GM19023 (cell line): ENCODE data around the gene CAMK2B.
"Not testable (repeated sequence)": the region's sequence is repeated elsewhere in the genome, so short reads cannot be mapped to it uniquely, and the experiment has no call there.

Source experiments
- ATAC-seq: cut with Tn5 transposase; IDR thresholded peaks from one replicate; pipeline ENCODE4 v1.9.1; 2021; ENCODE audit warnings: mild to moderate bottlenecking, moderate library complexity; ENCODE audit not compliant: unreplicated experiment

CAMK2B gene

GRCh38 chr7:44219371-44220045 is 105.9 kb downstream of the CAMK2B start:
- no peak for ATAC-seq

GRCh38 chr7:44218418-44219201 is 106.8 kb downstream of the CAMK2B start:
- no peak for ATAC-seq

GRCh38 chr7:44217852-44218402 is 107.5 kb downstream of the CAMK2B start:
- no peak for ATAC-seq

GRCh38 chr7:44217223-44217714 is 108.1 kb downstream of the CAMK2B start:
- ATAC-seq = no peak

- no peak for ATAC-seq
These were observed 108.7 kb downstream of the CAMK2B start for GRCh38 chr7:44216521-44217222.

- ATAC-seq = no peak
These were observed 109.4 kb downstream of the CAMK2B start for GRCh38 chr7:44216019-44216418.

GRCh38 chr7:44215531-44215930 is 109.9 kb downstream of the CAMK2B start:
- no peak for ATAC-seq

GRCh38 chr7:44213877-44214388 is 111.5 kb downstream of the CAMK2B start:
- no peak for ATAC-seq

- no peak for ATAC-seq
These were observed 112.1 kb downstream of the CAMK2B start for GRCh38 chr7:44213206-44213876.

- ATAC-seq = no peak
These were observed 112.7 kb downstream of the CAMK2B start for GRCh38 chr7:44212581-44213184.

- no peak for ATAC-seq
These were observed 113.4 kb downstream of the CAMK2B start for GRCh38 chr7:44212018-44212417.

- ATAC-seq = no peak
These were observed 114.2 kb downstream of the CAMK2B start for GRCh38 chr7:44211126-44211675.

GRCh38 chr7:44210107-44210506 is 115.3 kb downstream of the CAMK2B start:
- no peak for ATAC-seq

GRCh38 chr7:44208085-44208484 is 117.3 kb downstream of the CAMK2B start:
- no peak for ATAC-seq

GRCh38 chr7:44206008-44206407 is 119.4 kb downstream of the CAMK2B start:
- ATAC-seq = no peak

- no peak for ATAC-seq
These were observed 123.6 kb downstream of the CAMK2B start for GRCh38 chr7:44201813-44202212.

- ATAC-seq = peak; percentile 99
These were observed 124.5 kb downstream of the CAMK2B start, which contains the start of gene YKT6 for GRCh38 chr7:44200699-44201461. TSS of gene YKT6 (plus strand) at chr7:44200978. CDS start at chr7:44201136, 158 bp downstream.

- ATAC-seq = not testable (repeated sequence)
These were observed 125.2 kb downstream of the CAMK2B start for GRCh38 chr7:44200163-44200562.

GRCh38 chr7:44197474-44197873 is 127.9 kb downstream of the CAMK2B start:
- no peak for ATAC-seq
